SU-DHL-6 (cell line): Measurements from ENCODE around the gene MED27.

Experiments used
- H2AFZ ChIP-seq: fragments of 200-600 bp; sonication (generic); 2 replicates; pipeline ENCODE4 v1.6.1; 2014; ENCODE audit warnings: low read depth, mild to moderate bottlenecking, moderate library complexity, mixed read lengths, antibody characterized with exemption, low read length; ENCODE audit not compliant: severe bottlenecking
- H3F3A ChIP-seq: fragments of 200-600 bp; shearing (Covaris generic); 2 replicates; pipeline ENCODE4 v1.6.0; 2016; ENCODE audit warnings: antibody characterized with exemption, mild to moderate bottlenecking; ENCODE audit not compliant: insufficient read depth
- H3K27ac ChIP-seq: fragments of 200-600 bp; sonication (generic); 2 replicates; pipeline ENCODE4 v1.5.1; 2016; ENCODE audit warnings: low read depth, mild to moderate bottlenecking, low read length, moderate library complexity, mixed read lengths
- H3K27me3 ChIP-seq: fragments of 200-600 bp; sonication (generic), shearing (Covaris generic); 2 replicates; pipeline ENCODE4 v1.6.0; 2014; ENCODE audit warnings: mild to moderate bottlenecking, low read length
- H3K36me3 ChIP-seq: fragments of 200-600 bp; sonication (generic); 2 replicates; pipeline ENCODE4 v1.6.1; 2014; ENCODE audit warnings: mild to moderate bottlenecking, low read length, mixed read lengths
- H3K4me2 ChIP-seq: fragments of 300-600, 200-600 bp; shearing (Covaris generic), sonication (generic); 2 replicates; pipeline ENCODE4 v1.6.0; 2014; ENCODE audit warnings: low read length, low read depth, mild to moderate bottlenecking; ENCODE audit not compliant: poor library complexity, severe bottlenecking
- H3K4me3 ChIP-seq: fragments of 200-600 bp; sonication (generic); 2 replicates; pipeline ENCODE4 v1.5.1; 2014; ENCODE audit warnings: antibody characterized with exemption, low read length, mild to moderate bottlenecking, mixed read lengths; ENCODE audit not compliant: insufficient read depth, poor library complexity, severe bottlenecking
- H3K79me2 ChIP-seq: fragments of 200-600 bp; sonication (generic); 2 replicates; pipeline ENCODE4 v1.6.1; 2014; ENCODE audit warnings: mild to moderate bottlenecking, low read length, moderate library complexity; ENCODE audit not compliant: insufficient read depth
- H3K9ac ChIP-seq: fragments of 200-600 bp; sonication (generic); 2 replicates; pipeline ENCODE4 v1.7.0; 2014; ENCODE audit warnings: mild to moderate bottlenecking, low read length
- H3K9me2 ChIP-seq: fragments of 200-600 bp; sonication (generic); replicated peaks from 2 replicates; pipeline ENCODE4 v1.6.1; 2014; ENCODE audit warnings: low read length; ENCODE audit not compliant: insufficient read depth
- H3K9me3 ChIP-seq: fragments of 200-600 bp; sonication (generic); 2 replicates; pipeline ENCODE4 v1.6.1; 2014; ENCODE audit warnings: low read length, mixed read lengths; ENCODE audit not compliant: insufficient read depth
- H4K20me1 ChIP-seq: fragments of 200-600 bp; sonication (generic); 2 replicates; pipeline ENCODE4 v1.6.1; 2014; ENCODE audit warnings: low read depth, mild to moderate bottlenecking, antibody characterized with exemption, low read length, moderate library complexity, mixed read lengths
- EZH2phosphoT487 ChIP-seq: fragments of 200-600 bp; sonication (generic), shearing (Covaris generic); conservative IDR thresholded peaks from 2 replicates; pipeline ENCODE4 v1.6.1; 2018; ENCODE audit warnings: mild to moderate bottlenecking, antibody characterized with exemption, low read length, moderate library complexity, mixed read lengths
- TF ChIP-seq, protein P1 (sequence below): fragments of 200-600 bp; sonication (generic); IDR thresholded peaks from one replicate; pipeline ENCODE4 v1.5.1; 2017; ENCODE audit warnings: antibody characterized with exemption, mild to moderate bottlenecking, low read length, moderate library complexity; ENCODE audit not compliant: insufficient read depth, poor library complexity, severe bottlenecking

MED27 gene

DNA sequence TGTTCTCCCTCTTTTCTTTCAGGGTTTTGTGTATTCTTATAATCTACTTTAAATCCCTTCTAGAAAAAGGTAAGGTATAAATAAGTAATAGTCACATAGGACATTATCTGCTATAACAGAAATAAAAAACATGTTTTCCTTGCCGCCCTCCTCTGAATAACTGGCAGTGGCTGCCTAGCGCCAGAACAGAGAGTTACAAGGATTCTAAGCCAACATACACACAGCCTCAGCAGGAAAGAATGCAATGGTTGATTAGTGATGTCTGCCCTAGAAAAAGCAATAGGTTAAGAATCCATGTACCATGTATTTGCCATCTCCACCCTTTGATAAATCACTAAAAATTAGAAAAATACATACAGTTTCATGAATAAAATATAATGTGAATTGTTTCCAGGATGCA is 4.9 kb downstream of the MED27 start:
- Histone ChIP-seq H3K9me3 (no peaks in the 10 kb centered on the region), H3K9ac (no peak overlapping the region), H3K4me2 (no peak overlapping the region), H2AFZ (no peak overlapping the region), H3K4me3 (no peak overlapping the region), H3K36me3 (0 out of 2 replicates have a peak, but pooled peaks cover 4% of the 10 kb centered on the region), H3K9me2 (no peaks in the 10 kb centered on the region), H3K27ac (no peak overlapping the region), H3F3A (no peaks in the 10 kb centered on the region), H3K79me2 (peaks cover 37% of the 10 kb centered on the region), H3K27me3 (no peaks in the 10 kb centered on the region), H4K20me1 (no peaks in the 10 kb centered on the region)
- TF ChIP-seq EZH2phosphoT487: no peak
- TF ChIP-seq, protein P1, sequence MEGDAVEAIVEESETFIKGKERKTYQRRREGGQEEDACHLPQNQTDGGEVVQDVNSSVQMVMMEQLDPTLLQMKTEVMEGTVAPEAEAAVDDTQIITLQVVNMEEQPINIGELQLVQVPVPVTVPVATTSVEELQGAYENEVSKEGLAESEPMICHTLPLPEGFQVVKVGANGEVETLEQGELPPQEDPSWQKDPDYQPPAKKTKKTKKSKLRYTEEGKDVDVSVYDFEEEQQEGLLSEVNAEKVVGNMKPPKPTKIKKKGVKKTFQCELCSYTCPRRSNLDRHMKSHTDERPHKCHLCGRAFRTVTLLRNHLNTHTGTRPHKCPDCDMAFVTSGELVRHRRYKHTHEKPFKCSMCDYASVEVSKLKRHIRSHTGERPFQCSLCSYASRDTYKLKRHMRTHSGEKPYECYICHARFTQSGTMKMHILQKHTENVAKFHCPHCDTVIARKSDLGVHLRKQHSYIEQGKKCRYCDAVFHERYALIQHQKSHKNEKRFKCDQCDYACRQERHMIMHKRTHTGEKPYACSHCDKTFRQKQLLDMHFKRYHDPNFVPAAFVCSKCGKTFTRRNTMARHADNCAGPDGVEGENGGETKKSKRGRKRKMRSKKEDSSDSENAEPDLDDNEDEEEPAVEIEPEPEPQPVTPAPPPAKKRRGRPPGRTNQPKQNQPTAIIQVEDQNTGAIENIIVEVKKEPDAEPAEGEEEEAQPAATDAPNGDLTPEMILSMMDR: no peak

DNA sequence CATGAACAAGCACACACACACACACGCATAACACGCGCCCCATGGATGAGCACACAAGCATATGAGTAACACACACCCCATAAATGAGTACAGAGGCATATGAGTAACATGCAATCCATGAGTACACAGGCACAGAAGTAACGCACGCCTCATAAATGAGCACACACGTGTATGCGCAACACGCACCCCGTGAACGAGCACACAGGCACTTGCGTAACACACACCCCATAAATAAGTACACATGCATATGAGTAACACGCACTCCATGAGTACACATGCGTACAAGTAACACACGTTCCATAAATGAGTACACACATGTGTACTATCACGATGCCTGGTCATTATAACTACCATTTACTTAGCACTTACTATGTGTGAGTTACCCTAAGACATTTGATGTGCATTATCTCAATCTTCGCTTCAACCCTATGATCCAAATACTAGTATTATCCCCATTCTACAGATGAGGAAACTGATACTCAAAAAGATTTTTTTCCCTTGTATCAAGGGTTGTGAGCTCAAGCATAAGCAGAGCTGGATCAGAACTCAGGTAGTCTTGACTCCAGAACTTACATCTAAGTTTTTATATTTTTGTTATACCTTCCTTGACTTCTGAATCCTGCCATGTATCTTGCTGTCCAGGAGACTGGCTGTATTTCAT is 7.7 kb downstream of the MED27 start:
- no peak overlapping the region for H3K4me3 ChIP-seq
- no peak overlapping the region for H2AFZ ChIP-seq
- no peaks in the 10 kb centered on the region for H4K20me1 ChIP-seq
- no peaks in the 10 kb centered on the region for H3K9me2 ChIP-seq
- H3F3A ChIP-seq: no peaks in the 10 kb centered on the region
- H3K9ac ChIP-seq: no peak overlapping the region
- TF ChIP-seq EZH2phosphoT487: no peak
- TF ChIP-seq, protein P1: no peak
- 0 out of 2 replicates have a peak, but pooled peaks cover 4% of the 10 kb centered on the region for H3K36me3 ChIP-seq
- H3K79me2 ChIP-seq: peaks cover 23% of the 10 kb centered on the region
- H3K27ac ChIP-seq: no peak overlapping the region
- H3K9me3 ChIP-seq: no peaks in the 10 kb centered on the region
- H3K27me3 ChIP-seq: no peaks in the 10 kb centered on the region
- H3K4me2 ChIP-seq: no peak overlapping the region

DNA sequence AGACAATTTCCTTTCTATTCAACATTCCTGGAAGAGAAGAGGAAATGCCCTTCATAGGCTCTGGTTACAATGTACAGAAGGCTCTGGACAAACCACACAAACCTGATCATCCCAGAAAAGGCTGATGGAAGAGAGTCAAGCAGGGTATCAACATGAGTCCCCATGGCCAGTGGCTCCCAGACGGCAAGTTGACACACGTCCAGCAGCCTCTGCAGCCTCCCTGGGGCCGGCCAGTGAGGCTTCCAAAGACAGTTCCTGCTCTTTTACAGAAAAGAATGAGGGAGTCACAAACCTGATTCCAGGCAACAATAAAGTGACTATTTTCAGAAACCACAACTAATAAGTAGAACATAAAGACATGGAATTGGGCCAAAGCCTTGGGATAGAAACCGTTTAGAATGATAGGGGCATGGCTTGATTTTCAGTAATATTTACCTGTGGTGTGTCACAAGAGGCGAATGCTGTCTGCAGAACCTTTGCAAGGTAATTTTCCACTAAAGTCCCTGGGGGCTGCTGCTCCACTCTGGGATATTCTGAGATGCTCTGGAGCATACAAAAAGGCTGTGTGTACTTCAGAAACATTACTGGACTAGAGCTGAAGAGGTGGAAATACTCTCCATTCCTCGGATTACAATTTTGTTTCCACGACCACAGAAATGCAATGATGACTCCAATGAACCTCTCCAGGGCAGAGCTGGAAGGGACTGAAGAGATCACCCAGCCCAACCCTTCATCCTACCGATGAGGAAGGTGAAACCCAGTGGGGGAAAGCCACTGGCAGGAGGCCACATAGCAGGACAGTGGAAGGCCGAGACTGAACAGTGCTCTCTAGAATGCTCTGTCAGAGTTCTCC is 10.4 kb downstream of the MED27 start:
- no peak overlapping the region for H3K9ac ChIP-seq

More for the DNA sequence above, 10.4 kb downstream of the MED27 start:
- H2AFZ ChIP-seq: no peak overlapping the region
- no peak overlapping the region for H3K4me2 ChIP-seq
- H3K36me3 ChIP-seq: no peaks in the 10 kb centered on the region
- H3K9me2 ChIP-seq: no peaks in the 10 kb centered on the region
- H4K20me1 ChIP-seq: no peaks in the 10 kb centered on the region
- H3F3A ChIP-seq: no peaks in the 10 kb centered on the region
- H3K9me3 ChIP-seq: no peaks in the 10 kb centered on the region
- no peak overlapping the region for H3K4me3 ChIP-seq
- H3K79me2 ChIP-seq: peaks cover 28% of the 10 kb centered on the region
- H3K27ac ChIP-seq: no peak overlapping the region
- no peaks in the 10 kb centered on the region for H3K27me3 ChIP-seq
- TF ChIP-seq EZH2phosphoT487: no peak
- TF ChIP-seq, protein P1: no peak
